Measurements from ENCODE around the gene PRSS1. TPM values are rescaled to one million over a fixed set of nuclear protein-coding genes. Genes with fewer than 3 reads are reported as not detected.

PRSS1 gene
- total and polyA plus RNA-seq, 2 experiments from 2014 or later, result not detected

- peak; percentile 90 for TF ChIP-seq CTCF (IDR thresholded peaks at IDR 0.05; ENCODE audit: low read depth, low read length)
- H3K27me3 ChIP-seq, result no peaks in the 10 kb centered on the region
- H3K4me1 ChIP-seq (ENCODE audit: low read depth), result no peaks in the 10 kb centered on the region
- H3K4me3 ChIP-seq, result peak overlapping the region; percentile 24
- H3K9me3 ChIP-seq (ENCODE audit: low read depth), result no peaks in the 10 kb centered on the region
- no peak overlapping the region for H3K27ac ChIP-seq
- H3K36me3 ChIP-seq, result no peaks in the 10 kb centered on the region
- DNase-seq (ENCODE audit: low read depth in 1 of 2, low spot score in 1 of 2), result peak; percentile 94 to 95
Observed at GRCh38 chr7:142782922-142783900, 33.9 kb downstream of the PRSS1 start.

GRCh38 chr7:142784096-142784495 lies 34.8 kb downstream of the PRSS1 start:
- Histone ChIP-seq H3K27ac (no peak overlapping the region), H3K27me3 (no peaks in the 10 kb centered on the region), H3K4me3 (no peak overlapping the region), H3K4me1 (ENCODE audit: low read depth) (no peaks in the 10 kb centered on the region), H3K36me3 (no peaks in the 10 kb centered on the region), H3K9me3 (ENCODE audit: low read depth) (no peaks in the 10 kb centered on the region)
- no peak for TF ChIP-seq CTCF (IDR thresholded peaks at IDR 0.05; ENCODE audit: low read depth, low read length)
- DNase-seq (ENCODE audit: low read depth in 1 of 2, low spot score in 1 of 2), result no peak

GRCh38 chr7:142784716-142785115 lies 35.4 kb downstream of the PRSS1 start:
- Histone ChIP-seq H3K4me3 (no peak overlapping the region), H3K27ac (no peak overlapping the region), H3K4me1 (ENCODE audit: low read depth) (no peaks in the 10 kb centered on the region), H3K27me3 (no peaks in the 10 kb centered on the region), H3K36me3 (no peaks in the 10 kb centered on the region), H3K9me3 (ENCODE audit: low read depth) (no peaks in the 10 kb centered on the region)
- DNase-seq (ENCODE audit: low read depth in 1 of 2, low spot score in 1 of 2), result no peak
- no peak for TF ChIP-seq CTCF (IDR thresholded peaks at IDR 0.05; ENCODE audit: low read depth, low read length)

- no peaks in the 10 kb centered on the region for H3K27me3 ChIP-seq
- no peaks in the 10 kb centered on the region for H3K4me1 ChIP-seq (ENCODE audit: low read depth)
Observed at GRCh38 chr7:142785841-142786250, 36.6 kb downstream of the PRSS1 start.

More at GRCh38 chr7:142785841-142786250, 36.6 kb downstream of the PRSS1 start:
- no peak overlapping the region for H3K4me3 ChIP-seq
- no peaks in the 10 kb centered on the region for H3K9me3 ChIP-seq (ENCODE audit: low read depth)
- DNase-seq (ENCODE audit: low read depth in 1 of 2, low spot score in 1 of 2), result no peak
- no peak overlapping the region for H3K27ac ChIP-seq
- TF ChIP-seq CTCF (IDR thresholded peaks at IDR 0.05; ENCODE audit: low read depth, low read length), result no peak
- H3K36me3 ChIP-seq, result no peaks in the 10 kb centered on the region

All from cardiac muscle cell (in vitro differentiated cells and primary cell).